GM23248 (cell line): ENCODE results near the gene AHRR.

Experiments
- EZH2 ChIP-seq: fragments of 200-600 bp; sonication (generic); IDR thresholded peaks from 2 replicates; pipeline ENCODE4 v1.6.1; 2018; ENCODE audit warnings: antibody characterized with exemption, mild to moderate bottlenecking; ENCODE audit not compliant: insufficient read depth, poor library complexity, severe bottlenecking
- EZH2phosphoT487 ChIP-seq: fragments of 200-600 bp; sonication (generic); IDR thresholded peaks from 2 replicates; pipeline ENCODE4 v1.6.1; 2018; ENCODE audit warnings: antibody characterized with exemption, moderate library complexity, mild to moderate bottlenecking, low read depth; ENCODE audit not compliant: insufficient read depth

DNA sequence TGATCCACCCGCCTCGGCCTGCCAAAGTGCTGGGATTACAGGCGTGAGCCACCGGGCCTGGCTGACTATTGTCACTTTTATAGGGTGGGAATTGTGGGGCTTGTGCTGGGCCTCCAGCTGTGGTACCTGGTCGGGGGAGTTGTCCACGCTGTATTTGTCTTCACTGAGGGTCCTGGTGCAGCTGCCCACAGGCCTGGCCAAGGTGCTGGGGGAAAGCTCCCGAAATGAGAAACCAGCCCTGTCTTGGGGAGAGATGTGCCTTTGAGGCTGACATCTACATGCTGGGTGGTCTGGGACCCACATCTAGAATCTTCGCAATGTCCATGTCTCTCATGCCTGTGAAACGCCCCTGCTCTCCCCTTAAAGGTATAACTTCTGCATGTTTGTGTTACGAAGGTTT is 124.1 kb downstream of the AHRR start:
- no peak for TF ChIP-seq EZH2
- TF ChIP-seq EZH2phosphoT487 = no peak
